OCI-LY3 (cell line): ENCODE results near the gene DHX9.

Source experiments
- EZH2phosphoT487 ChIP-seq: fragments of 200-600 bp; shearing (Covaris generic); IDR thresholded peaks from 2 replicates; pipeline ENCODE4 v1.6.1; 2018; ENCODE audit warnings: antibody characterized with exemption, mixed run types, low read depth
- TF ChIP-seq, protein P1 (sequence below): fragments of 200-600, 300-600 bp; sonication (generic); IDR thresholded peaks from 2 replicates; pipeline ENCODE4 v1.5.1; 2014; ENCODE audit warnings: antibody characterized with exemption, low read length, low read depth

DNA sequence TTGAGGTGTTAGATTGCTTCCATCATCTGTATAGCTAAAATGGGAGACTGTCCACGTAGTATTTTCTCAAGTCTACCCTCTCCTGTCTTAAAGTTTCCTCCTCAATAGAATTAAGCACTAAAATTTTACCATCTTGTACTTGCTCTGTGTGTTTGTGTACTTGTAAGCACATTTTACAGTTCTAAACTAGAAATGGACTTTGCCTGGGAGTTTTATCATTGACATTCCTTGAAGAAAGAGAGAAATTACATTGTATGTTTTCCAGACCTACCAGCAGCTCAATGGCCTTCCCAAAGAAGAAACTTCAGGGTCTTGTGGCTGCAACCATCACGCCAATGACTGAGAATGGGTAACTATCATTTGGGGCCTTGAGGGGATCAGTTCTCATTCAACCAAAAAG, 45.1 kb upstream of the DHX9 start:
- TF ChIP-seq, protein P1, sequence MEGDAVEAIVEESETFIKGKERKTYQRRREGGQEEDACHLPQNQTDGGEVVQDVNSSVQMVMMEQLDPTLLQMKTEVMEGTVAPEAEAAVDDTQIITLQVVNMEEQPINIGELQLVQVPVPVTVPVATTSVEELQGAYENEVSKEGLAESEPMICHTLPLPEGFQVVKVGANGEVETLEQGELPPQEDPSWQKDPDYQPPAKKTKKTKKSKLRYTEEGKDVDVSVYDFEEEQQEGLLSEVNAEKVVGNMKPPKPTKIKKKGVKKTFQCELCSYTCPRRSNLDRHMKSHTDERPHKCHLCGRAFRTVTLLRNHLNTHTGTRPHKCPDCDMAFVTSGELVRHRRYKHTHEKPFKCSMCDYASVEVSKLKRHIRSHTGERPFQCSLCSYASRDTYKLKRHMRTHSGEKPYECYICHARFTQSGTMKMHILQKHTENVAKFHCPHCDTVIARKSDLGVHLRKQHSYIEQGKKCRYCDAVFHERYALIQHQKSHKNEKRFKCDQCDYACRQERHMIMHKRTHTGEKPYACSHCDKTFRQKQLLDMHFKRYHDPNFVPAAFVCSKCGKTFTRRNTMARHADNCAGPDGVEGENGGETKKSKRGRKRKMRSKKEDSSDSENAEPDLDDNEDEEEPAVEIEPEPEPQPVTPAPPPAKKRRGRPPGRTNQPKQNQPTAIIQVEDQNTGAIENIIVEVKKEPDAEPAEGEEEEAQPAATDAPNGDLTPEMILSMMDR: no peak
- TF ChIP-seq EZH2phosphoT487: no peak
